GM23338 (cell line): ENCODE measurements around the gene KIF1C. TPM values are rescaled to one million over a fixed set of nuclear protein-coding genes. Genes with fewer than 3 reads are reported as not detected.
A peak's percentile ranks its signal among the peaks of the same experiment; 100 is the strongest.

ENCODE experiments used
- ATAC-seq: fragments of 200-7000 bp; cut with Tn5 transposase; 3 replicates; pipeline ENCODE4 v1.9.1; 2020
- DNase-seq: peaks from one replicate; pipeline ENCODE4 v3.0.0-alpha.2; 2015; ENCODE audit warnings: low spot score
- H2AFZ ChIP-seq: fragments of 200-600 bp; sonication (generic); 2 replicates; pipeline ENCODE4 v1.8.0; 2016; ENCODE audit warnings: antibody characterized with exemption, mild to moderate bottlenecking, moderate library complexity
- H3F3A ChIP-seq: fragments of 200-600 bp; sonication (generic); replicated peaks from 2 replicates; pipeline ENCODE4 v1.8.0; 2017; ENCODE audit warnings: antibody characterized with exemption, mixed run types, low read depth
- H3K27ac ChIP-seq: fragments of 200-600 bp; sonication (generic); 2 replicates; pipeline ENCODE4 v1.6.1; 2016; ENCODE audit warnings: low read depth
- H3K27me3 ChIP-seq: fragments of 200-600 bp; sonication (generic); 2 replicates; pipeline ENCODE4 v1.8.0; 2016; ENCODE audit warnings: mild to moderate bottlenecking, mixed run types, moderate library complexity; ENCODE audit not compliant: insufficient read depth
- H3K36me3 ChIP-seq: fragments of 200-600 bp; sonication (generic); 2 replicates; pipeline ENCODE4 v1.8.0; 2016; ENCODE audit warnings: mild to moderate bottlenecking; ENCODE audit not compliant: insufficient read depth
- H3K4me1 ChIP-seq: fragments of 200-600 bp; sonication (generic); 2 replicates; pipeline ENCODE4 v1.8.0; 2016; ENCODE audit warnings: mild to moderate bottlenecking, moderate library complexity; ENCODE audit not compliant: insufficient read depth
- H3K4me2 ChIP-seq: fragments of 200-600 bp; sonication (generic); 2 replicates; pipeline ENCODE4 v1.7.1; 2017; ENCODE audit warnings: mixed run types
- H3K4me3 ChIP-seq: fragments of 200-600 bp; sonication (generic); 2 replicates; pipeline ENCODE4 v1.6.1; 2016; ENCODE audit warnings: mixed run types
- H3K79me2 ChIP-seq: fragments of 200-600 bp; sonication (generic); replicated peaks from 2 replicates; pipeline ENCODE4 v1.8.0; 2017; ENCODE audit warnings: mild to moderate bottlenecking; ENCODE audit not compliant: insufficient read depth
- H3K9me2 ChIP-seq: fragments of 200-600 bp; sonication (generic); 2 replicates; pipeline ENCODE4 v1.8.0; 2017; ENCODE audit not compliant: insufficient read depth
- H4K20me1 ChIP-seq: fragments of 200-600 bp; sonication (generic); replicated peaks from 2 replicates; pipeline ENCODE4 v1.8.0; 2017; ENCODE audit warnings: mild to moderate bottlenecking; ENCODE audit not compliant: insufficient read depth
- H3K27ac Mint-ChIP-seq: 2 replicates; pipeline ENCODE4 v1.8.0; 2020; ENCODE audit warnings: inconsistent platforms, mild to moderate bottlenecking, moderate library complexity, mixed read lengths
- H3K27me3 Mint-ChIP-seq: 3 replicates; pipeline ENCODE4 v1.8.0; 2022; ENCODE audit warnings: low read depth, mild to moderate bottlenecking, moderate library complexity, mixed read lengths, inconsistent platforms; ENCODE audit not compliant: insufficient read depth, poor library complexity
- H3K36me3 Mint-ChIP-seq: 3 replicates; pipeline ENCODE4 v1.8.0; 2021; ENCODE audit warnings: low read depth, mild to moderate bottlenecking, inconsistent platforms, moderate library complexity, mixed read lengths
- H3K4me1 Mint-ChIP-seq: 3 replicates; pipeline ENCODE4 v1.8.0; 2020; ENCODE audit warnings: mild to moderate bottlenecking, inconsistent platforms, mixed read lengths
- H3K4me3 Mint-ChIP-seq: 3 replicates; pipeline ENCODE4 v1.8.0; 2021; ENCODE audit warnings: moderate library complexity, mild to moderate bottlenecking, inconsistent platforms, mixed read lengths
- H3K9me3 Mint-ChIP-seq: 3 replicates; pipeline ENCODE4 v1.8.0; 2020; ENCODE audit warnings: moderate library complexity, mild to moderate bottlenecking, inconsistent platforms, mixed read lengths
- JUNB ChIP-seq: IDR thresholded peaks from one replicate; pipeline ENCODE4 v1.6.1; 2016; ENCODE audit warnings: antibody characterized with exemption; ENCODE audit not compliant: unreplicated experiment
- POLR2AphosphoS5 ChIP-seq: IDR thresholded peaks from 2 replicates; pipeline ENCODE4 v1.6.1; 2016; ENCODE audit warnings: antibody characterized with exemption, low read depth
- REST ChIP-seq: IDR thresholded peaks from one replicate; pipeline ENCODE4 v1.6.1; 2018; ENCODE audit warnings: antibody characterized with exemption; ENCODE audit not compliant: unreplicated experiment
- ZNF114 ChIP-seq: fragments of 250-450 bp; sonication (Bioruptor Pico); IDR thresholded peaks from 2 replicates; pipeline ENCODE4 v1.5.0; 2020; ENCODE audit warnings: mild to moderate bottlenecking, moderate library complexity
- ZNF331 ChIP-seq: fragments of 250-450 bp; sonication (Bioruptor Pico); IDR thresholded peaks from 2 replicates; pipeline ENCODE4 v1.5.0; 2020; ENCODE audit warnings: low read depth, mild to moderate bottlenecking, moderate library complexity
- polyA plus RNA-seq: library from polyadenylated mRNA; unstranded; fragments of >200 nt; fragmentation: Nextera tagmentation; extraction: Ambion mirVana; gene quantifications from 2 replicates; pipeline ENCODE4 v1.2.1, GENCODE V29; 2016
- total RNA-seq: library from RNA; depleted of rRNA; stranded (reverse); fragments of >200 nt; shearing (Covaris generic); gene quantifications from 2 replicates; pipeline ENCODE4 v1.2.3, GENCODE V29; 2014
- TF ChIP-seq, protein P1 (sequence below), 2 experiments: fragments of 200-600 bp in 1 of 2; sonication (generic) in 1 of 2; conservative IDR thresholded peaks; 2 replicates each; pipeline versions ENCODE4 v1.5.1 to v1.6.1; 2016 to 2017; ENCODE audit warnings: antibody characterized with exemption in 2 of 2, low read depth in 2 of 2, mild to moderate bottlenecking in 2 of 2, moderate library complexity in 1 of 2
- TF ChIP-seq, protein P2 (sequence below): IDR thresholded peaks from 2 replicates; pipeline ENCODE4 v1.6.1; 2016; ENCODE audit warnings: antibody characterized with exemption

The KIF1C gene
- total and polyA plus RNA-seq, 2 experiments from 2014 or later = 13.5 to 61.4 TPM

DNA sequence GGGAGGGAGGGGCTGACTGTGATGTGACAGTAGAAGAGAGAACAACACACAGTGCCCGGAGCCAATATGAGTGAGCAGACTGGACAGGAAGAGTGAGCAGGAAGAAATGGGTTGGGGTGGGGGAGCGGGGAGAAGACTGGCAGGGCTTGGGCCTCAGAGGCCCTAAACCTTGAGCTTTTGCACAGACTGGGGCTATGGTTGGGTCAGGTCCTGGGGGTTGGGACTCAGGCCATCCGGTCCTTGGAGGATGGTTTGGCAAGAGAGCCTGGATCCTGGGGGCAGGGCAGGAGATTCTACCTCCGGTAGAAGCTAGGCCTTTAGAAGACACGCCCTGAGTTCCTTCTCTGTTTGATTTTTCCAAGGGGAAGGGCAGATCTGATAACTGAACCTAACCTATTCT, 11.3 kb upstream of the KIF1C start (continued):
- no peak for TF ChIP-seq REST
- TF ChIP-seq, protein P1, sequence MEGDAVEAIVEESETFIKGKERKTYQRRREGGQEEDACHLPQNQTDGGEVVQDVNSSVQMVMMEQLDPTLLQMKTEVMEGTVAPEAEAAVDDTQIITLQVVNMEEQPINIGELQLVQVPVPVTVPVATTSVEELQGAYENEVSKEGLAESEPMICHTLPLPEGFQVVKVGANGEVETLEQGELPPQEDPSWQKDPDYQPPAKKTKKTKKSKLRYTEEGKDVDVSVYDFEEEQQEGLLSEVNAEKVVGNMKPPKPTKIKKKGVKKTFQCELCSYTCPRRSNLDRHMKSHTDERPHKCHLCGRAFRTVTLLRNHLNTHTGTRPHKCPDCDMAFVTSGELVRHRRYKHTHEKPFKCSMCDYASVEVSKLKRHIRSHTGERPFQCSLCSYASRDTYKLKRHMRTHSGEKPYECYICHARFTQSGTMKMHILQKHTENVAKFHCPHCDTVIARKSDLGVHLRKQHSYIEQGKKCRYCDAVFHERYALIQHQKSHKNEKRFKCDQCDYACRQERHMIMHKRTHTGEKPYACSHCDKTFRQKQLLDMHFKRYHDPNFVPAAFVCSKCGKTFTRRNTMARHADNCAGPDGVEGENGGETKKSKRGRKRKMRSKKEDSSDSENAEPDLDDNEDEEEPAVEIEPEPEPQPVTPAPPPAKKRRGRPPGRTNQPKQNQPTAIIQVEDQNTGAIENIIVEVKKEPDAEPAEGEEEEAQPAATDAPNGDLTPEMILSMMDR (conservative IDR thresholded peaks at IDR 0.05; ENCODE audit: low read depth in 2 of 2) = no peak

DNA sequence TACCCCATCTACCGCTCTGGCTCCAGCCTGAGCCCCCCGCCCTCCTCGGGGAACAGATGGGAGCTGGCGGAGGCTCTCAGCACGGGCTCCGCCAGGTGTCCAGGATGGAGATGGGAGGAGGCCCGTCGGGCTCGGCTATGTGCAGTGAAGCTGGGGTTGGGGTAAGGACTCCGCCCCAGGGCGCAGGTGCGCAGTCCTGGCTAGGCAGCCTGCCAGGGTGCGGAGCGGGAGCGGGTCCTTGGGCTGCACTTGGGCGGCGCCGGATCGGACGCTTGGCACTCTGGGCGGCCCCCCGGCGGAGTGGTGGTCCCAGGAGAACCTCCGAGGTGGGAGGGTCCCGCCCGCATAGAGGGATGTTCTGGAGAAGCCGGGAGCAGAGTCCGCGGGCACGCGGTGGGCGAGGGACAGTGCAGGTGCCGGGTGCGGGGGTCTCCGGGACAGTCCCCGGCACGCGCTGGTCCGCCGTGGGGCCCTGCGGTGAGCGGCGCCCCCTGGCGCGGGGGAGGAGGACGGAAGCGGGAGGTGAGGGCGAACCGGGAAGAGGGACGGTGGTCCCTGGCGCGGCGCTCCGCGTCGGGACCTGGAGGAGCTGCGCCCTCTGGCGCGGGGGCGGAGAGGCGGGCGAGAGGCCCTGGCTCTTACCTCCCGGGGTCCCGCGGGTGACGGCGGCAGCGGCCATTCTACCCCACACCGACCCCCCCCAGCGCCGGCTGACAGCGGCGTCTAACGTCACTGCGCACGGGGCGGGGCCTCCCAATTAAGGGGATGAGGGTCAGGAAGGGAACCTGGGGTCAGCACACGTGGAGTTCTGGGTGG, 10.6 kb upstream of the KIF1C start, which contains the start of gene CAMTA2:
Gene CAMTA2, minus strand, starts transcription at position 725 of the 816 bp plus-strand sequence. CDS start 1,453 bp downstream, outside the sequence.
- Mint-ChIP-seq H3K4me3 (peak within 1 kb of the TSS; percentile 84), H3K27me3 (peaks cover 34% of the 10 kb centered on the region), H3K36me3 (peaks cover 4% of the 10 kb centered on the region; the same call in 1 of the 3 replicates), H3K9me3 (no peaks in the 10 kb centered on the region; the same call in 2 of the 3 replicates), H3K4me1 (peaks cover 26% of the 10 kb centered on the region), H3K27ac (no peak within 1 kb of the TSS)
- DNase-seq = peak; percentile 91
- no peaks in the 10 kb centered on the region for H3K79me2 ChIP-seq
- H3K36me3 ChIP-seq = no peaks in the 10 kb centered on the region
- H3K4me1 ChIP-seq = peaks cover 15% of the 10 kb centered on the region
- H2AFZ ChIP-seq = peak within 1 kb of the TSS; percentile 97
- H3K4me3 ChIP-seq = peak within 1 kb of the TSS; percentile 87
- H3K9me2 ChIP-seq = no peaks in the 10 kb centered on the region
- peak; percentile 83 for ATAC-seq
- 0 out of 2 replicates have a peak within 1 kb of the TSS, but pooled peaks have one; percentile 19 for H3K27ac ChIP-seq
- no peaks in the 10 kb centered on the region for H4K20me1 ChIP-seq
- H3F3A ChIP-seq = peaks cover 11% of the 10 kb centered on the region; the same call in 1 of the 2 replicates
- H3K4me2 ChIP-seq = peak within 1 kb of the TSS; percentile 97
- 0 out of 2 replicates have a peak, but pooled peaks cover 8% of the 10 kb centered on the region for H3K27me3 ChIP-seq
- TF ChIP-seq JUNB = no peak
- no peak for TF ChIP-seq ZNF331 (CRISPR knock-in tag)
- no peak for TF ChIP-seq ZNF114 (CRISPR knock-in tag)
- TF ChIP-seq, protein P1 (conservative IDR thresholded peaks at IDR 0.05; ENCODE audit: low read depth in 2 of 2) = peak; percentile 58 to 75
- TF ChIP-seq POLR2AphosphoS5 = peak; percentile 69
- TF ChIP-seq REST = no peak
- TF ChIP-seq, protein P2, sequence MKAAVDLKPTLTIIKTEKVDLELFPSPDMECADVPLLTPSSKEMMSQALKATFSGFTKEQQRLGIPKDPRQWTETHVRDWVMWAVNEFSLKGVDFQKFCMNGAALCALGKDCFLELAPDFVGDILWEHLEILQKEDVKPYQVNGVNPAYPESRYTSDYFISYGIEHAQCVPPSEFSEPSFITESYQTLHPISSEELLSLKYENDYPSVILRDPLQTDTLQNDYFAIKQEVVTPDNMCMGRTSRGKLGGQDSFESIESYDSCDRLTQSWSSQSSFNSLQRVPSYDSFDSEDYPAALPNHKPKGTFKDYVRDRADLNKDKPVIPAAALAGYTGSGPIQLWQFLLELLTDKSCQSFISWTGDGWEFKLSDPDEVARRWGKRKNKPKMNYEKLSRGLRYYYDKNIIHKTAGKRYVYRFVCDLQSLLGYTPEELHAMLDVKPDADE = peak; percentile 65
